ENCODE measurements around the gene TMPRSS9.

GRCh38 chr19:2360833-2361232 is 768 bp downstream of the TMPRSS9 start:
- TF ChIP-seq CTCF (optimal IDR thresholded peaks at IDR 0.05 in 1 of 3, IDR thresholded peaks at IDR 0.05 in 1 of 3, conservative IDR thresholded peaks at IDR 0.05 in 1 of 3; ENCODE audit: extremely low read depth in 1 of 3, insufficient read depth in 2 of 3, low read length in 3 of 3), result no peak
- TF ChIP-seq EZH2 (IDR thresholded peaks at IDR 0.05; ENCODE audit: low read length), result no peak
